ENCODE results near the gene CATSPERZ.

CATSPERZ gene

DNA sequence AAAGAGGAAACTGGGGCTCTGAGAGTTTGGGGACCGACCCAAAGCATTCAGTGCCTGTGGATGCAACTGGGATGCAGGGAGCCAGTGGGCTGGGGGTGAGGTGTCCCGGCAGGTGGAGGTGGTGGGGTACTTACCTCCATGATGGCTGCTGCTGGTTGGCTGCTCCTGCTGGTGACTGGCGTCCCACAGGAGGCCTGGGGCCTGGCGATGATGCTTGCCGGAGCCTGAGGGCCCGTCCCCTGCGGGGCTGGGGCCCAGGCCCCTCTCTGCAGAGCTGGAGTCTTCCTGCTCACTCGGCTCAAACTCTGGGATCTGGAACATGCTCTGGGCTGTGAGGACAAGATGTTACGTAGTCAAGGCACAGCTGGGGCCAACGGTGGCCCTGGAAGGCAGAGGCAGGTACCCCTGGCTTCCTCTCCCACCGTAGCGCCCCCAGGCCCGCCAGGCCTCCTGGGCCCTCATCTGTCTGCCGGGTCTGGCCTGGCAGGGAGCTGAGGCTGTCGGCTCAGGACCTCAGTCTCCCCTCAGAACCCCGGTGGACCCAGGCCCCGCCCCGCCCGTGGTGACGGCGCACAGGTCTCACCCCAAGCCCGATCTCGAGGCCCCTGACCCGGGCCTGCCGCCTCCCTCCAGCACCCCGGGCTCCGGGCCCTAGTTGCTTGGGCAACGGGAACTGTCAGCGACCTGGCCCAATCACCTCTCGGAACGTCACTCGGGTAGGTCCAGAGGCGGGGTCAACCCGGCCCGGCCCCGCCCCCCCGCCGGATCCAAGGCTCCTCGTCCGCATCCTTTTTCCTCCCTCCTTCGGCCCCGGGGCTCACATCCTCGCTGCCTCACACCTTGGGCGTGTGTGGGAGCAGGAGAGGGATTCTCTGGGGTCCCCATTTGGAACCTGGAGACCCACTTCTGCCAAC, 15.9 kb upstream of the CATSPERZ start, which contains the start of gene BAD:
TSS of gene BAD (minus strand) at position 618 of the 914 bp plus-strand sequence. CDS start at position 321, 297 bp downstream.
- POLR2A ChIA-PET = interaction anchor here (0.9 to 2.2 kb wide), 5 partner anchors 12 to 16 kb away, joined by 3 to 9 read pairs (median 7); no protein-coding TSS in a partner anchor
- CTCF ChIA-PET = interaction anchor here (0.9 to 10.7 kb wide), 8 partner anchors 10 to 404 kb away, joined by 3 to 166 read pairs (median 8); partner anchors contain the start of genes CATSPERZ and ESRRA
- TF ChIP-seq, protein P1, sequence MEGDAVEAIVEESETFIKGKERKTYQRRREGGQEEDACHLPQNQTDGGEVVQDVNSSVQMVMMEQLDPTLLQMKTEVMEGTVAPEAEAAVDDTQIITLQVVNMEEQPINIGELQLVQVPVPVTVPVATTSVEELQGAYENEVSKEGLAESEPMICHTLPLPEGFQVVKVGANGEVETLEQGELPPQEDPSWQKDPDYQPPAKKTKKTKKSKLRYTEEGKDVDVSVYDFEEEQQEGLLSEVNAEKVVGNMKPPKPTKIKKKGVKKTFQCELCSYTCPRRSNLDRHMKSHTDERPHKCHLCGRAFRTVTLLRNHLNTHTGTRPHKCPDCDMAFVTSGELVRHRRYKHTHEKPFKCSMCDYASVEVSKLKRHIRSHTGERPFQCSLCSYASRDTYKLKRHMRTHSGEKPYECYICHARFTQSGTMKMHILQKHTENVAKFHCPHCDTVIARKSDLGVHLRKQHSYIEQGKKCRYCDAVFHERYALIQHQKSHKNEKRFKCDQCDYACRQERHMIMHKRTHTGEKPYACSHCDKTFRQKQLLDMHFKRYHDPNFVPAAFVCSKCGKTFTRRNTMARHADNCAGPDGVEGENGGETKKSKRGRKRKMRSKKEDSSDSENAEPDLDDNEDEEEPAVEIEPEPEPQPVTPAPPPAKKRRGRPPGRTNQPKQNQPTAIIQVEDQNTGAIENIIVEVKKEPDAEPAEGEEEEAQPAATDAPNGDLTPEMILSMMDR (IDR thresholded peaks at IDR 0.05; ENCODE audit: insufficient read depth, low read length, missing control alignments) = no peak
- H3K4me3 ChIP-seq (ENCODE audit: low read depth, low read length) = peak within 1 kb of the TSS; percentile 73
- DNase-seq (ENCODE audit: low read depth, low spot score) = no peak

DNA sequence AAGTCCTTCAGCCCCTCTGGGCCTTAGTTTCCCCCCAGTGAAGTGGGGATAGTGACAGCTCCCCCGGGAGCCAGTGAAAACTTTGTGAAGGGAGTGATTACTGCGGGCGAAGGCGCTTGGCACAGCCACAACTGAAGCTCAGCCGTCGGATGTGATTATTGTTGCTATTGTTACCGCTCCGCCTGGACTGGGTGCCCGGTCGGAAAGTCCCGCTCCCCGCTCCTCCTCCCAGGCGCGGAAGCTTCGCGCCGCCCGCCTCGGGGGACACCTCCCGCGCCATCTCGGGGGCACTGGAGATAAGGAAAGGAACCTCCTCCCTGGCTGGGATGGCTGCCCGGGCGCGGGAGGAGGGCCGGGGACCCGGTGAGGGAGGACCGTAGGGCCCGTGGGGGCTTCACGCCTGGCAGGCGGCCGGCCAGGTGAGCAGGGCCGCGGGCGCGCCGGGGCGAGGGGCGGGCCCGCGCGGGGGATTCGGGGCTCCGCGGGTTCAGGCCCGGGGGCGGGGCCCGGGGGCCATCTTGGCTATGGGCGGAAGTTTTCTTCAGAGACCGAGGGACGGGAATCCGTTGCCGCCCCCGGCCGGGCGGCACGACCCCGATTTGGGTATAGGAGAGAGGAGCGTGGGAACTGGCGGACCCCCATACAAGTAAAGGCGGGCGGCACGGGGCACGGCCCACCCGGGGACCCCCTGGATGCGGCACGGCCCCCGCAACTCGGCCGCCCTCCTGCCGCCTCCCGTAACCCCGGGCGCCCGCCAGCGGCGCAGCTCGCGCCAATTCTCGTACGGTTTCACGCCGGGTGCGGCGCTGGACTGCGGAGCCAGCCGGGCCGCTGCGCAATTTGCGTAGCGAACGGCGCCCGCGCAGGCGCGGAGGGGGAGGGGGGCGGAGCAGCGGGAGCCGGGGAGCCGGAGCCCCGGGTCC, 14.9 kb upstream of the CATSPERZ start, which contains the start of gene GPR137:
TSS of gene GPR137 (plus strand) at position 887 of the 923 bp plus-strand sequence. CDS start 677 bp downstream, outside the sequence.
- TF ChIP-seq, protein P1 (IDR thresholded peaks at IDR 0.05; ENCODE audit: insufficient read depth, low read length, missing control alignments) = no peak
- DNase-seq (ENCODE audit: low read depth, low spot score) = no peak
- H3K4me3 ChIP-seq (ENCODE audit: low read depth, low read length) = peak within 1 kb of the TSS; percentile 73
- CTCF ChIA-PET = interaction anchor here (1.1 to 10.7 kb wide), 4 partner anchors 14 to 70 kb away, joined by 4 to 166 read pairs (median 26); partner anchors contain the start of genes CATSPERZ and ESRRA
- POLR2A ChIA-PET = interaction anchor here (0.9 to 1.7 kb wide), 4 partner anchors 13 to 33 kb away, joined by 3 to 9 read pairs (median 6); partner anchors contain the start of gene PRDX5

DNA sequence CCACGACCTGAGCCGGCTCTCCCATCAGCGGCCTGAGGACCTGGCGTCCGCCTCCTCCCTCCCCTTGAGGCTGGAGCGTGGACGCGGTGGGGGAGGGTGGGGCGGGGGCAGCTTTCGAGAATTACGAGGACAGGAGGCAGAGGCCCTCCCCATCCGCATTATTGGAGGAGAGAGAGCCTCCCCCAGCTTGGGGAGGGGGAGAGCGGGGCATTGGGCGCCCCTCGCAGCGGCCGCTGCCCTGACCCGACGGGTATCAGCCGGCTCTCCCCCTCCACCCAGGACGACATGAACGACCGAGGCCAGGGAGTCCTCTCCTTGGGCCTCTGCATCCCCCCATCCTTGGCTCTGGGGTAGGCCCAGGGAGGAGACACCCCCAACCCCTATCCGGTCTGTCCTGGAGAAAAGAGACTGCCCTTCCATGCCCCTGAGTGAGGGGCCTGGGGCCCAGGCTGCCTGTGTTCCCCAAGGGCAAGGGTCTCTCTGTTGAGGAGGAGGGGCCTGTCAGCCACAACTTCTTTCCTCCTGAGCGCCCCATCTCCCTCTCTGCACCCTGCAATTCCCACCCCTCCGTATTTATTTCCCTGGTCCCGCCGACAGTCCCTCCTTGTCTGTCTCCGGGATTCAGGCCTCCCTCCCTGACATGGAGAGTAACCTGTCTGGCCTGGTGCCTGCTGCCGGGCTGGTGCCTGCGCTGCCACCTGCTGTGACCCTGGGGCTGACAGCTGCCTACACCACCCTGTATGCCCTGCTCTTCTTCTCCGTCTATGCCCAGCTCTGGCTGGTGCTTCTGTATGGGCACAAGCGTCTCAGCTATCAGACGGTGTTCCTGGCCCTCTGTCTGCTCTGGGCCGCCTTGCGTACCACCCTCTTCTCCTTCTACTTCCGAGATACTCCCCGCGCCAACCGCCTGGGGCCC, 14.0 kb upstream of the CATSPERZ start:
- CTCF ChIA-PET = interaction anchor here (4.0 to 10.7 kb wide), 3 partner anchors 15 to 69 kb away, joined by 26 to 166 read pairs (median 26); partner anchors contain the start of genes CATSPERZ and ESRRA

GRCh38 chr11:64286801-64287159, 13.4 kb upstream of the CATSPERZ start:
- CTCF ChIA-PET = interaction anchor here (5.4 to 10.7 kb wide), 2 partner anchors 16 to 68 kb away, joined by 26 to 166 read pairs; partner anchors contain the start of genes CATSPERZ and ESRRA

More for the DNA sequence above, 14.0 kb upstream of the CATSPERZ start:
- POLR2A ChIA-PET = interaction anchor here (1.0 to 1.7 kb wide), 2 partner anchors 16 to 32 kb away, joined by 3 to 9 read pairs; partner anchors contain the start of gene PRDX5
- DNase-seq (ENCODE audit: low read depth, low spot score) = no peak
- peak overlapping the region; percentile 73 for H3K4me3 ChIP-seq (ENCODE audit: low read depth, low read length)
- TF ChIP-seq, protein P1 (IDR thresholded peaks at IDR 0.05; ENCODE audit: insufficient read depth, low read length, missing control alignments) = no peak

More at GRCh38 chr11:64286801-64287159, 13.4 kb upstream of the CATSPERZ start:
- POLR2A ChIA-PET = no interaction called here
- TF ChIP-seq, protein P1 (IDR thresholded peaks at IDR 0.05; ENCODE audit: insufficient read depth, low read length, missing control alignments) = no peak
- no peak overlapping the region for H3K4me3 ChIP-seq (ENCODE audit: low read depth, low read length)
- no peak for DNase-seq (ENCODE audit: low read depth, low spot score)

Measured in AG04449 (cell line).